HepG2 (cell line): ENCODE measurements around the gene DHX16. TPM values are rescaled to one million over a fixed set of nuclear protein-coding genes. Genes with fewer than 3 reads are reported as not detected.
A peak's percentile ranks its signal among the peaks of the same experiment; 100 is the strongest.

ENCODE experiments used
- ARNTL ChIP-seq: sonication (generic); formaldehyde crosslinking; IDR thresholded peaks from 2 replicates; pipeline ENCODE4 v1.4.0; 2020; ENCODE audit warnings: mild to moderate bottlenecking, missing genetic modification reagents
- EZH2 ChIP-seq: conservative IDR thresholded peaks from 2 replicates; pipeline ENCODE4 v1.6.1; 2012; ENCODE audit warnings: mild to moderate bottlenecking, low read depth, low read length, moderate library complexity
- FLYWCH1 ChIP-seq: sonication (generic); formaldehyde crosslinking; IDR thresholded peaks from 2 replicates; pipeline ENCODE4 v1.8.1; 2023; ENCODE audit warnings: mild to moderate bottlenecking, missing genetic modification reagents
- GATA4 ChIP-seq: sonication (generic); IDR thresholded peaks from 2 replicates; pipeline ENCODE4 v1.6.1; 2016; ENCODE audit warnings: antibody characterized with exemption, low read depth, borderline replicate concordance
- MED8 ChIP-seq: sonication (generic); formaldehyde crosslinking; IDR thresholded peaks from 2 replicates; pipeline ENCODE4 v1.8.1; 2023; ENCODE audit warnings: mild to moderate bottlenecking, missing genetic modification reagents; ENCODE audit not compliant: insufficient replicate concordance
- NR1H2 ChIP-seq: sonication (generic); formaldehyde crosslinking; IDR thresholded peaks from 2 replicates; pipeline ENCODE4 v1.8.1; 2022; ENCODE audit warnings: low read depth, missing genetic modification reagents, borderline replicate concordance
- NR2F2 ChIP-seq: IDR thresholded peaks from 2 replicates; pipeline ENCODE4 v1.6.1; 2012; ENCODE audit warnings: low read depth, inconsistent platforms, borderline replicate concordance
- PAWR ChIP-seq: sonication (generic); formaldehyde crosslinking; IDR thresholded peaks from 2 replicates; pipeline ENCODE4 v1.4.0; 2020; ENCODE audit warnings: missing genetic modification reagents, mild to moderate bottlenecking, borderline replicate concordance
- PITX1 ChIP-seq: sonication (generic); formaldehyde crosslinking; IDR thresholded peaks from 2 replicates; pipeline ENCODE4 v1.5.1; 2020; ENCODE audit warnings: mild to moderate bottlenecking, missing genetic modification reagents
- RBM22 ChIP-seq: fragments of 200-400 bp; formaldehyde crosslinking; optimal IDR thresholded peaks from 2 replicates; pipeline ENCODE3; 2017; ENCODE audit warnings: mild to moderate bottlenecking, low read length, moderate library complexity
- RFX3 ChIP-seq: IDR thresholded peaks from 2 replicates; pipeline ENCODE4 v1.6.1; 2016; ENCODE audit warnings: missing biosample characterization, missing genetic modification reagents
- RFX5 ChIP-seq: IDR thresholded peaks from 2 replicates; pipeline ENCODE4 v1.6.1; 2011; ENCODE audit warnings: low read depth, low read length, improper control_type of control experiment
- RXRA ChIP-seq: sonication (generic); formaldehyde crosslinking; IDR thresholded peaks from 2 replicates; pipeline ENCODE4 v1.5.1; 2020; ENCODE audit warnings: missing genetic modification reagents
- SOX13 ChIP-seq, 3 experiments: fragments of 450-650 bp in 1 of 3; sonication (generic) in 1 of 3; formaldehyde crosslinking in 1 of 3; IDR thresholded peaks in 2 of 3; conservative IDR thresholded peaks in 1 of 3; 2 replicates each; pipeline versions ENCODE4 v1.5.0 to v1.6.1; 2016 to 2020; ENCODE audit warnings: antibody characterized with exemption in 1 of 3, mild to moderate bottlenecking in 1 of 3, missing compliant biosample characterization in 1 of 3, missing genetic modification reagents in 1 of 3, moderate library complexity in 1 of 3
- ZFP62 ChIP-seq: sonication (generic); formaldehyde crosslinking; IDR thresholded peaks from 2 replicates; pipeline ENCODE4 v1.4.0; 2020; ENCODE audit warnings: missing genetic modification reagents
- ZNF101 ChIP-seq: sonication (generic); formaldehyde crosslinking; IDR thresholded peaks from 2 replicates; pipeline ENCODE4 v1.4.0; 2020; ENCODE audit warnings: mild to moderate bottlenecking, low read depth, missing genetic modification reagents, borderline replicate concordance
- ZNF121 ChIP-seq: sonication (generic); formaldehyde crosslinking; IDR thresholded peaks from 2 replicates; pipeline ENCODE4 v1.5.0; 2020; ENCODE audit warnings: mild to moderate bottlenecking, missing genetic modification reagents
- ZNF225 ChIP-seq: sonication (generic); formaldehyde crosslinking; IDR thresholded peaks from 2 replicates; pipeline ENCODE4 v1.4.0; 2020; ENCODE audit warnings: mild to moderate bottlenecking, missing genetic modification reagents
- ZNF232 ChIP-seq: sonication (generic); formaldehyde crosslinking; IDR thresholded peaks from 2 replicates; pipeline ENCODE4 v1.4.0; 2020; ENCODE audit warnings: missing genetic modification reagents, borderline replicate concordance
- ZNF331 ChIP-seq: sonication (generic); formaldehyde crosslinking; IDR thresholded peaks from 2 replicates; pipeline ENCODE4 v1.4.0; 2020; ENCODE audit warnings: missing genetic modification reagents
- ZNF432 ChIP-seq: sonication (generic); formaldehyde crosslinking; IDR thresholded peaks from 2 replicates; pipeline ENCODE4 v1.5.0; 2020; ENCODE audit warnings: missing genetic modification reagents, mild to moderate bottlenecking, borderline replicate concordance
- ZNF614 ChIP-seq: IDR thresholded peaks from 2 replicates; pipeline ENCODE4 v1.6.1; 2018; ENCODE audit warnings: missing biosample characterization, missing genetic modification reagents, inconsistent platforms, borderline replicate concordance
- ZNF629 ChIP-seq: sonication (generic); formaldehyde crosslinking; conservative IDR thresholded peaks from 2 replicates; pipeline ENCODE4 v1.5.0; 2020; ENCODE audit warnings: missing genetic modification reagents
- ZNF761 ChIP-seq: sonication (generic); formaldehyde crosslinking; conservative IDR thresholded peaks from 2 replicates; pipeline ENCODE4 v1.4.0; 2020; ENCODE audit warnings: mild to moderate bottlenecking, missing genetic modification reagents
- ZNF782 ChIP-seq: sonication (generic); formaldehyde crosslinking; IDR thresholded peaks from 2 replicates; pipeline ENCODE4 v1.4.0; 2020; ENCODE audit warnings: missing genetic modification reagents, mild to moderate bottlenecking, borderline replicate concordance
- ZSCAN20 ChIP-seq: sonication (generic); formaldehyde crosslinking; IDR thresholded peaks from 2 replicates; pipeline ENCODE4 v1.4.0; 2020; ENCODE audit warnings: missing genetic modification reagents, mild to moderate bottlenecking, borderline replicate concordance
- polyA plus RNA-seq, 8 experiments: library from polyadenylated mRNA; depleted of rRNA in 3 of 8; stranded (reverse) in 7 of 8; unstranded in 1 of 8; fragments of >200 nt; fragmentation: Illumina TruSeq in 4 of 8; extraction: Trizol in 4 of 8; gene quantifications; 2 replicates each; pipeline versions ENCODE4 v1.2.1 to v1.2.3, GENCODE V29; 2011 to 2016; ENCODE audit warnings: low read depth in 4 of 8, missing spikeins in 1 of 8, mixed read lengths in 1 of 8; ENCODE audit not compliant: insufficient read depth in 1 of 8
- total RNA-seq, 5 experiments: library from RNA; depleted of rRNA; stranded (reverse); fragments of >200 nt; fragmentation: Illumina TruSeq; extraction: Trizol; gene quantifications; 2 replicates each; pipeline ENCODE4 v1.2.3, GENCODE V29; 2016; ENCODE audit warnings: low read depth in 1 of 5
- TF ChIP-seq, protein P1 (sequence below): sonication (generic); formaldehyde crosslinking; conservative IDR thresholded peaks from 2 replicates; pipeline ENCODE4 v1.4.0; 2020; ENCODE audit warnings: missing genetic modification reagents
- TF ChIP-seq, protein P2 (sequence below): sonication (generic); formaldehyde crosslinking; IDR thresholded peaks from 2 replicates; pipeline ENCODE4 v1.8.0; 2022; ENCODE audit warnings: missing genetic modification reagents, mild to moderate bottlenecking, inconsistent platforms, borderline replicate concordance
- TF ChIP-seq, protein P3 (sequence below): sonication (generic); formaldehyde crosslinking; IDR thresholded peaks from 2 replicates; pipeline ENCODE4 v1.4.0; 2020; ENCODE audit warnings: low read depth, mild to moderate bottlenecking, missing genetic modification reagents

Gene DHX16
- total and polyA plus RNA-seq, 2 of the 13 experiments (the other 11 are each of a cell fraction or from before 2014, with no cell fraction given) = 57.0 to 58.5 TPM

DNA sequence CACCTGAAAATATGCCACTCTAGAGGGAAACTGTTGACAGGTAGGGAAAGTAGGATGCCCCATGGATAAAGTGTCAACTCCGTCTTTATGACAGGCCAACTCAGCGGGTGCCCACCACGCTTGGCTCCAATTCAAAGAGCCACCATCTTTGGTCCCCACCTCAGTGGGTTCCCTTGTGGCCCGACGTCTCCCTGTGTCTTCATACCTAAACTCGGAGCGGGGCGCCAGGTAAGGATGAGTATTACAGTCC, 44.0 kb upstream of the DHX16 start (continued):
- TF ChIP-seq PAWR (CRISPR knock-in tag) (0 out of 2 replicates have a peak, but pooled peaks have one; percentile 12), RFX5 (no peak), GATA4 (0 out of 2 replicates have a peak, but pooled peaks have one; percentile 6), ARNTL (CRISPR knock-in tag) (no peak), NR2F2 (no peak), ZNF232 (CRISPR knock-in tag) (peak; percentile 36; the same call in 1 of the 2 replicates), ZNF121 (CRISPR knock-in tag) (peak; percentile 43; the same call in 1 of the 2 replicates), NR1H2 (CRISPR knock-in tag) (no peak), ZNF629 (CRISPR knock-in tag) (no peak; the same call in 1 of the 2 replicates), FLYWCH1 (CRISPR knock-in tag) (no peak; the same call in 1 of the 2 replicates), ZNF225 (CRISPR knock-in tag) (no peak), PITX1 (CRISPR knock-in tag) (no peak; the same call in 1 of the 2 replicates), ZNF782 (CRISPR knock-in tag) (no peak), RBM22 (no peak), ZNF432 (CRISPR knock-in tag) (no peak), ZNF331 (CRISPR knock-in tag) (no peak), ZNF614 (CRISPR knock-in tag) (no peak), ZNF101 (CRISPR knock-in tag) (no peak), SOX13 (IDR thresholded peaks at IDR 0.05) (no peak; the same call in 1 of the 2 replicates), SOX13 (CRISPR knock-in tag; conservative IDR thresholded peaks at IDR 0.05 in 1 of 2, IDR thresholded peaks at IDR 0.05 in 1 of 2) (no peak), ZFP62 (CRISPR knock-in tag) (no peak), MED8 (CRISPR knock-in tag) (no peak), RXRA (CRISPR knock-in tag) (no peak), RFX3 (CRISPR knock-in tag) (no peak), EZH2 (no peak), ZNF761 (no peak), ZSCAN20 (CRISPR knock-in tag) (no peak)
- TF ChIP-seq, protein P1, sequence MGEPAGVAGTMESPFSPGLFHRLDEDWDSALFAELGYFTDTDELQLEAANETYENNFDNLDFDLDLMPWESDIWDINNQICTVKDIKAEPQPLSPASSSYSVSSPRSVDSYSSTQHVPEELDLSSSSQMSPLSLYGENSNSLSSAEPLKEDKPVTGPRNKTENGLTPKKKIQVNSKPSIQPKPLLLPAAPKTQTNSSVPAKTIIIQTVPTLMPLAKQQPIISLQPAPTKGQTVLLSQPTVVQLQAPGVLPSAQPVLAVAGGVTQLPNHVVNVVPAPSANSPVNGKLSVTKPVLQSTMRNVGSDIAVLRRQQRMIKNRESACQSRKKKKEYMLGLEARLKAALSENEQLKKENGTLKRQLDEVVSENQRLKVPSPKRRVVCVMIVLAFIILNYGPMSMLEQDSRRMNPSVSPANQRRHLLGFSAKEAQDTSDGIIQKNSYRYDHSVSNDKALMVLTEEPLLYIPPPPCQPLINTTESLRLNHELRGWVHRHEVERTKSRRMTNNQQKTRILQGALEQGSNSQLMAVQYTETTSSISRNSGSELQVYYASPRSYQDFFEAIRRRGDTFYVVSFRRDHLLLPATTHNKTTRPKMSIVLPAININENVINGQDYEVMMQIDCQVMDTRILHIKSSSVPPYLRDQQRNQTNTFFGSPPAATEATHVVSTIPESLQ (CRISPR knock-in tag) = 0 out of 2 replicates have a peak, but pooled peaks have one; percentile 10
- TF ChIP-seq, protein P2, sequence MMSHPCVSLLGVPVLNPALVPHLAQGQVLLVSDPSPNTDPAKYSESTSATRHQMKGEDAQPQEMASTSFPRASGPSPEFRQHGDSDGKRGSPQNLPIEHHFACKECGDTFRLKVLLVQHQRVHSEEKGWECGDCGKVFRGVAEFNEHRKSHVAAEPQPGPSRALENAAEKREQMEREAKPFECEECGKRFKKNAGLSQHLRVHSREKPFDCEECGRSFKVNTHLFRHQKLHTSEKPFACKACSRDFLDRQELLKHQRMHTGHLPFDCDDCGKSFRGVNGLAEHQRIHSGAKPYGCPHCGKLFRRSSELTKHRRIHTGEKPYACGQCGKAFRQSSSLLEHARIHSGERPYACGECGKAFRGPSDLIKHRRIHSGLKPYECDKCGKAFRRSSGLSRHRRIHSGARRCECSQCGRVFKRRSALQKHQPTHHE (CRISPR knock-in tag) = no peak; the same call in 1 of the 2 replicates
- TF ChIP-seq, protein P3, sequence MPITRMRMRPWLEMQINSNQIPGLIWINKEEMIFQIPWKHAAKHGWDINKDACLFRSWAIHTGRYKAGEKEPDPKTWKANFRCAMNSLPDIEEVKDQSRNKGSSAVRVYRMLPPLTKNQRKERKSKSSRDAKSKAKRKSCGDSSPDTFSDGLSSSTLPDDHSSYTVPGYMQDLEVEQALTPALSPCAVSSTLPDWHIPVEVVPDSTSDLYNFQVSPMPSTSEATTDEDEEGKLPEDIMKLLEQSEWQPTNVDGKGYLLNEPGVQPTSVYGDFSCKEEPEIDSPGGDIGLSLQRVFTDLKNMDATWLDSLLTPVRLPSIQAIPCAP (CRISPR knock-in tag) = 0 out of 2 replicates have a peak, but pooled peaks have one; percentile 17
